HL-60 (cell line): ENCODE measurements around the gene MUC6.

Experiments
- DNase-seq, 2 experiments: peaks; one replicate each; pipeline ENCODE4 v3.0.0-alpha.2; 2010 to 2020; ENCODE audit warnings: low read depth in 1 of 2, low spot score in 1 of 2
- H3K27ac ChIP-seq: fragments of 250-450 bp; sonication (Bioruptor Pico); replicated peaks from 2 replicates; pipeline ENCODE4 v1.5.1; 2020; ENCODE audit warnings: mild to moderate bottlenecking, moderate library complexity
- H3K27me3 ChIP-seq: fragments of 250-450 bp; sonication (Bioruptor Pico); 2 replicates; pipeline ENCODE4 v1.5.1; 2021; ENCODE audit warnings: mild to moderate bottlenecking, moderate library complexity; ENCODE audit not compliant: insufficient read depth, poor library complexity, severe bottlenecking
- H3K4me3 ChIP-seq: replicated peaks from 2 replicates; pipeline ENCODE4 v1.5.1; 2011; ENCODE audit warnings: mild to moderate bottlenecking, control low read depth, low read length; ENCODE audit not compliant: insufficient read depth
- CTCF ChIP-seq: IDR thresholded peaks from one replicate; pipeline ENCODE4 v1.5.1; 2011; ENCODE audit warnings: low read length, control low read depth, inconsistent platforms; ENCODE audit not compliant: insufficient read depth
- GABPA ChIP-seq: IDR thresholded peaks from 2 replicates; pipeline ENCODE4 v1.6.1; 2012; ENCODE audit warnings: low read depth
- POLR2AphosphoS5 ChIP-seq: IDR thresholded peaks from 2 replicates; pipeline ENCODE4 v1.6.1; 2012; ENCODE audit warnings: low read depth
- REST ChIP-seq: IDR thresholded peaks from 2 replicates; pipeline ENCODE4 v1.6.1; 2012; ENCODE audit warnings: low read depth; ENCODE audit not compliant: insufficient replicate concordance
- SPI1 ChIP-seq: IDR thresholded peaks from 2 replicates; pipeline ENCODE4 v1.6.1; 2012; ENCODE audit warnings: low read depth, mild to moderate bottlenecking, borderline replicate concordance

MUC6 gene

GRCh38 chr11:1041936-1042608, 5.6 kb upstream of the MUC6 start:
- H3K4me3 ChIP-seq = no peak overlapping the region
- TF ChIP-seq REST (no peak), SPI1 (no peak), CTCF (no peak), GABPA (no peak), POLR2AphosphoS5 (no peak)

GRCh38 chr11:1041471-1041870, 5.0 kb upstream of the MUC6 start:
- no peak overlapping the region for H3K27ac ChIP-seq
- no peak overlapping the region for H3K4me3 ChIP-seq
- no peak for DNase-seq
- no peak for TF ChIP-seq SPI1
- no peak for TF ChIP-seq REST
- TF ChIP-seq GABPA = no peak
- TF ChIP-seq CTCF = no peak
- TF ChIP-seq POLR2AphosphoS5 = no peak
- peaks cover 3% of the 10 kb centered on the region for H3K27me3 ChIP-seq

More at GRCh38 chr11:1041936-1042608, 5.6 kb upstream of the MUC6 start:
- Histone ChIP-seq H3K27me3 (peaks cover 8% of the 10 kb centered on the region), H3K27ac (no peak overlapping the region)
- DNase-seq = no peak

- no peak for DNase-seq
- no peak overlapping the region for H3K4me3 ChIP-seq
- no peak for TF ChIP-seq POLR2AphosphoS5
- TF ChIP-seq CTCF = no peak
- no peak for TF ChIP-seq REST
- no peak for TF ChIP-seq SPI1
- TF ChIP-seq GABPA = no peak
- H3K27me3 ChIP-seq = peaks cover 2% of the 10 kb centered on the region
- H3K27ac ChIP-seq = no peak overlapping the region
These were observed 4.6 kb upstream of the MUC6 start for GRCh38 chr11:1041149-1041467.
